ENCODE measurements around the gene CLINT1.

- TF ChIP-seq CTCF (conservative IDR thresholded peaks at IDR 0.05; ENCODE audit: low read depth, low read length) (no peak), POLR2A (IDR thresholded peaks at IDR 0.05; ENCODE audit: low read depth, low read length) (no peak), MXI1 (IDR thresholded peaks at IDR 0.05; ENCODE audit: borderline replicate concordance, low read depth, low read length) (no peak), CEBPB (IDR thresholded peaks at IDR 0.05; ENCODE audit: low read depth, low read length) (no peak), NFE2L2 (IDR thresholded peaks at IDR 0.05; ENCODE audit: low read depth, low read length) (no peak), RFX5 (IDR thresholded peaks at IDR 0.05; ENCODE audit: low read depth, low read length) (no peak), RCOR1 (IDR thresholded peaks at IDR 0.05; ENCODE audit: insufficient replicate concordance, low read length) (no peak), USF2 (IDR thresholded peaks at IDR 0.05; ENCODE audit: low read depth, low read length) (no peak)
These were observed 16.2 kb downstream of the CLINT1 start for GRCh38 chr5:157842787-157843186.

Data from IMR-90 (cell line).